HEK293 (cell line): Measurements from ENCODE around the gene MT2A.

Experiments
- CTCF ChIA-PET: fragments of 350-600 bp; formaldehyde crosslinking; extraction: SDS; loops from one replicate; lab custom pipeline; 2021; ENCODE audit warnings: antibody characterized with exemption; lab: Yijun Ruan, JAX
- POLR2A ChIA-PET: fragments of 300-600 bp; formaldehyde crosslinking; extraction: SDS; loops from one replicate; lab custom pipeline; 2020; ENCODE audit warnings: antibody characterized with exemption, inconsistent platforms; lab: Yijun Ruan, JAX
- H3K27ac ChIP-seq: fragments of 200-500 bp; sonication (Bioruptor generic); 2 replicates; pipeline ENCODE4 v1.5.1; 2014; ENCODE audit warnings: low read depth, low read length, control low read depth, inconsistent platforms; ENCODE audit errors: extremely low read depth
- H3K36me3 ChIP-seq, 2 experiments: fragments of 200-500 bp in 1 of 2; sonication (Bioruptor generic) in 1 of 2; 1 replicate in 1 of 2; 2 replicates in 1 of 2; pipeline ENCODE4 v1.5.1; 2014 to 2017; ENCODE audit warnings: inconsistent platforms in 2 of 2, low read length in 2 of 2; ENCODE audit not compliant: control insufficient read depth in 2 of 2, insufficient read depth in 1 of 2
- H3K4me1 ChIP-seq: fragments of 200-500 bp; sonication (Bioruptor generic); 2 replicates; pipeline ENCODE4 v1.5.1; 2014; ENCODE audit warnings: mild to moderate bottlenecking, low read length, inconsistent platforms; ENCODE audit not compliant: control insufficient read depth, insufficient read depth
- H3K4me3 ChIP-seq: 2 replicates; pipeline ENCODE4 v1.5.1; 2011; ENCODE audit warnings: low read depth, mild to moderate bottlenecking, control low read depth, low read length, moderate library complexity
- H3K9me3 ChIP-seq: fragments of 200-500 bp; sonication (Bioruptor generic); 2 replicates; pipeline ENCODE4 v1.5.1; 2014; ENCODE audit warnings: low read depth, low read length, inconsistent platforms; ENCODE audit not compliant: control insufficient read depth, insufficient read depth
- BCL11B ChIP-seq: fragments of 450-650 bp; formaldehyde crosslinking; IDR thresholded peaks from 2 replicates; pipeline ENCODE4 v1.5.1; 2016; ENCODE audit warnings: low read depth, missing biosample characterization, missing genetic modification characterization
- MYNN ChIP-seq: fragments of 450-650 bp; formaldehyde crosslinking; IDR thresholded peaks from 2 replicates; pipeline ENCODE4 v1.5.1; 2016; ENCODE audit warnings: missing biosample characterization, missing genetic modification characterization, borderline replicate concordance
- PATZ1 ChIP-seq: fragments of 450-650 bp; formaldehyde crosslinking; IDR thresholded peaks from 2 replicates; pipeline ENCODE4 v1.5.1; 2016; ENCODE audit warnings: missing biosample characterization, missing genetic modification characterization
- ZBTB44 ChIP-seq: fragments of 450-650 bp; IDR thresholded peaks from 2 replicates; pipeline ENCODE4 v1.5.1; 2018; ENCODE audit warnings: missing biosample characterization, mild to moderate bottlenecking, missing genetic modification characterization
- ZFP37 ChIP-seq: fragments of 450-650 bp; formaldehyde crosslinking; IDR thresholded peaks from 2 replicates; pipeline ENCODE4 v1.5.1; 2016; ENCODE audit warnings: missing biosample characterization, missing genetic modification characterization
- ZNF114 ChIP-seq: fragments of 450-650 bp; formaldehyde crosslinking; IDR thresholded peaks from 2 replicates; pipeline ENCODE4 v1.5.0; 2017; ENCODE audit warnings: missing biosample characterization, missing genetic modification characterization
- ZNF169 ChIP-seq: fragments of 450-650 bp; formaldehyde crosslinking; IDR thresholded peaks from 2 replicates; pipeline ENCODE4 v1.5.1; 2016; ENCODE audit warnings: missing biosample characterization, missing genetic modification characterization
- ZNF2 ChIP-seq: fragments of 450-650 bp; formaldehyde crosslinking; IDR thresholded peaks from 2 replicates; pipeline ENCODE4 v1.5.1; 2016; ENCODE audit warnings: missing biosample characterization, missing genetic modification characterization
- ZNF223 ChIP-seq: fragments of 450-650 bp; formaldehyde crosslinking; IDR thresholded peaks from 2 replicates; pipeline ENCODE4 v1.5.1; 2016; ENCODE audit warnings: missing biosample characterization, missing genetic modification characterization
- ZNF280C ChIP-seq: fragments of 450-650 bp; formaldehyde crosslinking; IDR thresholded peaks from 2 replicates; pipeline ENCODE4 v1.5.1; 2016; ENCODE audit warnings: missing biosample characterization, missing genetic modification characterization
- ZNF302 ChIP-seq: fragments of 450-650 bp; formaldehyde crosslinking; IDR thresholded peaks from 2 replicates; pipeline ENCODE4 v1.5.1; 2016; ENCODE audit warnings: missing biosample characterization, missing genetic modification characterization, low read depth
- ZNF335 ChIP-seq: fragments of 450-650 bp; formaldehyde crosslinking; conservative IDR thresholded peaks from 2 replicates; pipeline ENCODE4 v1.5.1; 2016; ENCODE audit warnings: missing biosample characterization, missing genetic modification characterization
- ZNF341 ChIP-seq: fragments of 450-650 bp; formaldehyde crosslinking; IDR thresholded peaks from 2 replicates; pipeline ENCODE4; 2016; ENCODE audit warnings: low read depth, missing biosample characterization, missing genetic modification characterization
- ZNF37A ChIP-seq: fragments of 450-650 bp; IDR thresholded peaks from 2 replicates; pipeline ENCODE4 v1.5.1; 2018; ENCODE audit warnings: missing biosample characterization, missing genetic modification characterization
- ZNF404 ChIP-seq: fragments of 450-650 bp; formaldehyde crosslinking; IDR thresholded peaks from 2 replicates; pipeline ENCODE4 v1.5.1; 2017; ENCODE audit warnings: missing biosample characterization, missing genetic modification characterization
- ZNF514 ChIP-seq: fragments of 450-650 bp; formaldehyde crosslinking; IDR thresholded peaks from 2 replicates; pipeline ENCODE4 v1.5.1; 2016; ENCODE audit warnings: missing biosample characterization, missing genetic modification characterization
- ZNF560 ChIP-seq: fragments of 450-650 bp; formaldehyde crosslinking; IDR thresholded peaks from 2 replicates; pipeline ENCODE4 v1.5.1; 2017; ENCODE audit warnings: missing biosample characterization, missing genetic modification characterization, borderline replicate concordance
- ZNF830 ChIP-seq: fragments of 450-650 bp; IDR thresholded peaks from 2 replicates; pipeline ENCODE4 v1.5.0; 2018; ENCODE audit warnings: missing biosample characterization, missing genetic modification characterization, low read depth, mild to moderate bottlenecking, moderate library complexity
- ZSCAN5A ChIP-seq: fragments of 450-650 bp; formaldehyde crosslinking; IDR thresholded peaks from 2 replicates; pipeline ENCODE4 v1.5.1; 2016; ENCODE audit warnings: missing biosample characterization, missing genetic modification characterization

Gene MT2A

GRCh38 chr16:56640076-56640475 is 31.7 kb downstream of the MT2A start (continued):
- TF ChIP-seq ZSCAN5A (tag by site-specific recombination) (no peak), ZFP37 (tag by site-specific recombination) (no peak), ZNF830 (tag by site-specific recombination) (no peak), ZNF514 (tag by site-specific recombination) (no peak), ZNF169 (tag by site-specific recombination) (no peak), BCL11B (tag by site-specific recombination) (no peak), ZNF404 (tag by site-specific recombination) (no peak), ZNF280C (tag by site-specific recombination) (no peak)

GRCh38 chr16:56641166-56641565 is 32.8 kb downstream of the MT2A start:
- CTCF ChIA-PET, result interaction anchor here (0.6 to 1.1 kb wide), 2 partner anchors 61 to 285 kb away, joined by 3 to 4 read pairs; no protein-coding TSS in a partner anchor
- POLR2A ChIA-PET, result no interaction called here
- H3K27ac ChIP-seq, result no peak overlapping the region
- no peaks in the 10 kb centered on the region for H3K36me3 ChIP-seq
- TF ChIP-seq ZNF2 (no peak), ZNF335 (tag by site-specific recombination) (no peak), ZBTB44 (no peak)
- H3K4me1 ChIP-seq, result no peaks in the 10 kb centered on the region
- H3K9me3 ChIP-seq, result no peaks in the 10 kb centered on the region
- no peak overlapping the region for H3K4me3 ChIP-seq

- no peak for TF ChIP-seq ZNF223 (tag by site-specific recombination)
- no peak for TF ChIP-seq ZNF114
- TF ChIP-seq PATZ1 (tag by site-specific recombination), result no peak
- no peak for TF ChIP-seq ZNF37A
- TF ChIP-seq ZNF341 (tag by site-specific recombination), result no peak
- no peak for TF ChIP-seq ZNF404 (tag by site-specific recombination)
- no peak for TF ChIP-seq ZNF280C (tag by site-specific recombination)
- no peak for TF ChIP-seq ZNF302 (tag by site-specific recombination)
- no peak for TF ChIP-seq MYNN (tag by site-specific recombination)
- TF ChIP-seq ZNF560 (tag by site-specific recombination), result no peak
- POLR2A ChIA-PET, result interaction anchor here (0.5 to 0.7 kb wide), 2 partner anchors 13 to 317 kb away, joined by 3 to 4 read pairs; no protein-coding TSS in a partner anchor
- Histone ChIP-seq H3K36me3 (no peaks in the 10 kb centered on the region), H3K4me3 (no peak overlapping the region), H3K4me1 (no peaks in the 10 kb centered on the region), H3K9me3 (no peaks in the 10 kb centered on the region), H3K27ac (no peak overlapping the region)
- CTCF ChIA-PET, result interaction anchor here (0.7 kb wide), 1 partner anchor 96 kb away, joined by 5 read pairs; no protein-coding TSS in a partner anchor
These were observed 34.8 kb downstream of the MT2A start for GRCh38 chr16:56643080-56643778.
